SJSA1 (cell line): ENCODE results near the gene KCNQ1OT1. TPM values are rescaled to one million over a fixed set of nuclear protein-coding genes. Genes with fewer than 3 reads are reported as not detected.

ENCODE experiments used
- DNase-seq, 2 experiments: peaks; one replicate each; pipeline ENCODE4 v3.0.0-alpha.2; 2015 to 2020; ENCODE audit warnings: low spot score in 2 of 2, low read depth in 1 of 2
- H3K27ac ChIP-seq: fragments of 250-450 bp; sonication (Bioruptor Pico); 2 replicates; pipeline ENCODE4 v1.5.1; 2020; ENCODE audit warnings: mild to moderate bottlenecking, moderate library complexity
- H3K27me3 ChIP-seq: fragments of 250-450 bp; sonication (Bioruptor Pico); replicated peaks from 2 replicates; pipeline ENCODE4 v1.5.1; 2020; ENCODE audit warnings: mild to moderate bottlenecking, moderate library complexity
- H3K36me3 ChIP-seq: fragments of 250-450 bp; sonication (Bioruptor Pico); 2 replicates; pipeline ENCODE4 v1.5.1; 2020; ENCODE audit warnings: mild to moderate bottlenecking
- H3K4me1 ChIP-seq: fragments of 250-450 bp; sonication (Bioruptor Pico); replicated peaks from 2 replicates; pipeline ENCODE4 v1.6.1; 2021; ENCODE audit warnings: mild to moderate bottlenecking
- H3K4me3 ChIP-seq: fragments of 250-450 bp; sonication (Bioruptor Pico); 2 replicates; pipeline ENCODE4 v1.5.1; 2020; ENCODE audit warnings: mild to moderate bottlenecking
- H3K9me3 ChIP-seq: fragments of 250-450 bp; sonication (Bioruptor Pico); replicated peaks from 2 replicates; pipeline ENCODE4 v1.5.1; 2020; ENCODE audit warnings: mild to moderate bottlenecking
- total RNA-seq: library from RNA; depleted of rRNA; stranded (reverse); fragments of >200 nt; shearing (Covaris generic); gene quantifications from 2 replicates; pipeline ENCODE4 v1.2.3, GENCODE V29; 2014; rRNA removed

The KCNQ1OT1 gene
- total RNA-seq: 1.3 and 2.1 TPM in 2 replicates

GRCh38 chr11:2699531-2700414, at the start of gene KCNQ1OT1:
Gene KCNQ1OT1, minus strand, starts transcription at chr11:2699994.
- H3K36me3 ChIP-seq: peaks cover 18% of the 10 kb centered on the region
- no peaks in the 10 kb centered on the region for H3K27me3 ChIP-seq
- H3K27ac ChIP-seq: peak within 1 kb of the TSS; percentile 83
- no peaks in the 10 kb centered on the region for H3K9me3 ChIP-seq
- peak within 1 kb of the TSS; percentile 74 for H3K4me3 ChIP-seq
- H3K4me1 ChIP-seq: peaks cover 25% of the 10 kb centered on the region
- DNase-seq: peak; percentile 97

- DNase-seq: no peak
- Histone ChIP-seq H3K27ac (no peak overlapping the region), H3K27me3 (peaks cover 5% of the 10 kb centered on the region; the same call in 1 of the 2 replicates), H3K9me3 (no peaks in the 10 kb centered on the region), H3K4me3 (no peak overlapping the region), H3K36me3 (no peaks in the 10 kb centered on the region), H3K4me1 (peaks cover 17% of the 10 kb centered on the region)
These were observed 49.2 kb upstream of the KCNQ1OT1 start for GRCh38 chr11:2748814-2749554.

GRCh38 chr11:2748061-2748813, 48.4 kb upstream of the KCNQ1OT1 start:
- no peak for DNase-seq
- H3K4me3 ChIP-seq: no peak overlapping the region
- peaks cover 5% of the 10 kb centered on the region; the same call in 1 of the 2 replicates for H3K27me3 ChIP-seq
- H3K27ac ChIP-seq: no peak overlapping the region
- H3K9me3 ChIP-seq: no peaks in the 10 kb centered on the region
- H3K4me1 ChIP-seq: peaks cover 16% of the 10 kb centered on the region
- H3K36me3 ChIP-seq: no peaks in the 10 kb centered on the region

- DNase-seq: no peak
- Histone ChIP-seq H3K27me3 (peaks cover 5% of the 10 kb centered on the region; the same call in 1 of the 2 replicates), H3K4me3 (no peak overlapping the region), H3K4me1 (peaks cover 8% of the 10 kb centered on the region), H3K27ac (no peak overlapping the region), H3K9me3 (no peaks in the 10 kb centered on the region), H3K36me3 (no peaks in the 10 kb centered on the region)
These were observed 47.6 kb upstream of the KCNQ1OT1 start for GRCh38 chr11:2747248-2748027.

- Histone ChIP-seq H3K36me3 (no peaks in the 10 kb centered on the region), H3K27ac (no peak overlapping the region), H3K4me1 (peaks cover 7% of the 10 kb centered on the region), H3K27me3 (peaks cover 5% of the 10 kb centered on the region; the same call in 1 of the 2 replicates), H3K4me3 (no peak overlapping the region), H3K9me3 (no peaks in the 10 kb centered on the region)
- DNase-seq: no peak
These were observed 46.8 kb upstream of the KCNQ1OT1 start for GRCh38 chr11:2746401-2747247.

- DNase-seq: no peak
- Histone ChIP-seq H3K4me3 (no peak overlapping the region), H3K9me3 (no peaks in the 10 kb centered on the region), H3K4me1 (peaks cover 10% of the 10 kb centered on the region), H3K27ac (no peak overlapping the region), H3K27me3 (peaks cover 5% of the 10 kb centered on the region; the same call in 1 of the 2 replicates), H3K36me3 (no peaks in the 10 kb centered on the region)
These were observed 45.7 kb upstream of the KCNQ1OT1 start for GRCh38 chr11:2745511-2745910.

- Histone ChIP-seq H3K4me1 (peaks cover 10% of the 10 kb centered on the region), H3K9me3 (no peaks in the 10 kb centered on the region), H3K27ac (no peak overlapping the region), H3K36me3 (no peaks in the 10 kb centered on the region), H3K27me3 (peaks cover 5% of the 10 kb centered on the region; the same call in 1 of the 2 replicates), H3K4me3 (no peak overlapping the region)
- DNase-seq: no peak
These were observed 44.4 kb upstream of the KCNQ1OT1 start for GRCh38 chr11:2744166-2744565.

- DNase-seq: no peak
- Histone ChIP-seq H3K27ac (no peak overlapping the region), H3K36me3 (no peaks in the 10 kb centered on the region)
These were observed 43.8 kb upstream of the KCNQ1OT1 start for GRCh38 chr11:2743427-2744110.

GRCh38 chr11:2742611-2743426, 43.0 kb upstream of the KCNQ1OT1 start:
- Histone ChIP-seq H3K4me1 (peaks cover 11% of the 10 kb centered on the region), H3K9me3 (no peaks in the 10 kb centered on the region), H3K36me3 (no peaks in the 10 kb centered on the region), H3K27ac (no peak overlapping the region), H3K4me3 (no peak overlapping the region), H3K27me3 (peaks cover 5% of the 10 kb centered on the region; the same call in 1 of the 2 replicates)
- no peak for DNase-seq

More at GRCh38 chr11:2743427-2744110, 43.8 kb upstream of the KCNQ1OT1 start:
- H3K4me3 ChIP-seq: no peak overlapping the region
- no peaks in the 10 kb centered on the region for H3K9me3 ChIP-seq
- peaks cover 5% of the 10 kb centered on the region; the same call in 1 of the 2 replicates for H3K27me3 ChIP-seq
- H3K4me1 ChIP-seq: peaks cover 10% of the 10 kb centered on the region

- H3K4me3 ChIP-seq: no peak overlapping the region
- no peaks in the 10 kb centered on the region for H3K36me3 ChIP-seq
- H3K9me3 ChIP-seq: no peaks in the 10 kb centered on the region
- peaks cover 5% of the 10 kb centered on the region; the same call in 1 of the 2 replicates for H3K27me3 ChIP-seq
- no peak overlapping the region for H3K27ac ChIP-seq
- DNase-seq: no peak
- H3K4me1 ChIP-seq: peaks cover 13% of the 10 kb centered on the region
These were observed 42.4 kb upstream of the KCNQ1OT1 start for GRCh38 chr11:2742201-2742600.
